ENCODE data around the gene OPA1.

The OPA1 gene

DNA sequence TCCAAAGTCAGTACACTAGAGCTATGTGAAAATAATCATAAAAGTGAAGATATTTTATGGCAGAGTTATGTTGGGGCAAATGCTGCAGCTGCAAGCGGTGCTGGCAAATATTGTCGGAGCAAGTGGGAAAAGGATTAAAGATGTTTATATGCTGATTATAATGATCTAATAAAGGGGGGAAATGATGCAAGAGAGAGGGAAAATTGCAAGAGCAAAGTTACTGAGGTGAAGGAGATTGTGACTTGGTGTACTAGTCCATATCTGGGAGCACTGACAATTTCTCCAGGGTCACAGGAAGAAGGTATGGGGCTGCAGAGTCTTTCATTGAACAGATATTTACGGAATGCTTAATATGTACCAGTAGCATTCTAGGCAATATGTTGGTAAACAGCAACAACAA, 45.8 kb downstream of the OPA1 start:
- TF ChIP-seq, protein P1, sequence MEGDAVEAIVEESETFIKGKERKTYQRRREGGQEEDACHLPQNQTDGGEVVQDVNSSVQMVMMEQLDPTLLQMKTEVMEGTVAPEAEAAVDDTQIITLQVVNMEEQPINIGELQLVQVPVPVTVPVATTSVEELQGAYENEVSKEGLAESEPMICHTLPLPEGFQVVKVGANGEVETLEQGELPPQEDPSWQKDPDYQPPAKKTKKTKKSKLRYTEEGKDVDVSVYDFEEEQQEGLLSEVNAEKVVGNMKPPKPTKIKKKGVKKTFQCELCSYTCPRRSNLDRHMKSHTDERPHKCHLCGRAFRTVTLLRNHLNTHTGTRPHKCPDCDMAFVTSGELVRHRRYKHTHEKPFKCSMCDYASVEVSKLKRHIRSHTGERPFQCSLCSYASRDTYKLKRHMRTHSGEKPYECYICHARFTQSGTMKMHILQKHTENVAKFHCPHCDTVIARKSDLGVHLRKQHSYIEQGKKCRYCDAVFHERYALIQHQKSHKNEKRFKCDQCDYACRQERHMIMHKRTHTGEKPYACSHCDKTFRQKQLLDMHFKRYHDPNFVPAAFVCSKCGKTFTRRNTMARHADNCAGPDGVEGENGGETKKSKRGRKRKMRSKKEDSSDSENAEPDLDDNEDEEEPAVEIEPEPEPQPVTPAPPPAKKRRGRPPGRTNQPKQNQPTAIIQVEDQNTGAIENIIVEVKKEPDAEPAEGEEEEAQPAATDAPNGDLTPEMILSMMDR (IDR thresholded peaks at IDR 0.05; ENCODE audit: borderline replicate concordance, control extremely low read depth, extremely low read depth, insufficient read depth, missing control alignments) = no peak
- in situ Hi-C loops (cut with MboI; ENCODE audit: low sequenced_read_pairs, unreplicated experiment) = no loop called here
- DNase-seq (ENCODE audit: low spot score) = no peak

DNA sequence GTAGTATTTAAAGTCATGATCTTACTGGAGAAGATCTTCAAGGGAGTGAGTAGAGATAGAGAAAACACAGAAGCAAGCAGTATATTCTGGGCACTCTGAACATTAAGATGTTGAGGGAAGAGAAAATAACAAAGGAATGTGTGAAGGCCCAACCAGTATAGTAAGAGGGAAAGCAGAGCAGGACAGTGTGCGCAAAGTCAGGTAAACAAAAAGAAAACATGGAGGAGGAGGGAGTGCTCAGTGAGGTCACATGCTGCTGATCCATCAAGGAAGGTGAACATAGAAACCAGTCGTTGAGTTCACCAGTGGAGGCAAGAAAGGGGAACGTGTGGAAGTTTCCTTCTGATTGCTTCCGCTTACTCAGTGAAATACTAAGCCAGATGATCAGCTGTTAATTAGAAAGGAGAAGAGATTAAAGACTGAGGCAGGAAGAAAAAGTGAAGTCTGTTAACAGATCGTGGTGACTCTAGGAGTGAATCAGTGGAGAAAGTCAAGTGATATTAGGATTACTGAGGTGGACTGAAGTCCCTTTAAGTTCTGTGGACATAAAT, 47.2 kb downstream of the OPA1 start:
- TF ChIP-seq, protein P1 (IDR thresholded peaks at IDR 0.05; ENCODE audit: borderline replicate concordance, control extremely low read depth, extremely low read depth, insufficient read depth, missing control alignments) = no peak
- in situ Hi-C loops (cut with MboI; ENCODE audit: low sequenced_read_pairs, unreplicated experiment) = no loop called here
- DNase-seq (ENCODE audit: low spot score) = no peak

DNA sequence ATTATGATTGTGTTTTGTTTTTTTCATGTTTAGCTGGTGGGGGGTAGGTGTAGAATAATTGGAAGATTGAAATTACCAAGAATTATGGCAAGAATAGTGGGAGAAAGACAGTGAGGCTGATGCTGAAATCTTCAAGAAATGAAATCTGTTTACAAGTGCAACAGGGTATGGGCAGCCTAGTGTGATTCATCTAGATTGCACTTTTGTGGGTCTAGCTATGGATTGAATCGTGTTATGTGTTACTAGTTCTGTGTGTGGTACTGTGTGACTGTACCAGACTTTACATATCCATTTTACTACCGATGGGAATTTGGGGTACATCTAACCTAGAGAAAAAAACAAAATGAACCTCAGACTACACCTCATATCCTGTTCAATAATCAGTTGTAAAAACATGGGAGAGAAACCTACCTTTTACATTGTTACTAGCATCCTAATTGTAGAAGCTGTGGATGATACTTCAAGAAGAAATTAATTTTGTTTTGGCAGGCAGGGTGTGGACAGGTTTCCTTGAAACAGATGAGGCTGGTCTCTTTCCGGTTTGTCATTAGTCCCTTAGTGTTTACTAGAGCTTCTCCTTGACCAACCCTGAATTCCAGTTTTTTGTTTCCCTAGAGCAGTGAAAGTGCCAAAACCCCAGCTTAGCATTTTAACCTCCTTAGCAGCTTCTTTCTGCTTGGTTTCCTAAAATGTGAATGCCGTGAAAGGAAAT, 47.9 kb downstream of the OPA1 start:
- in situ Hi-C loops (cut with MboI; ENCODE audit: low sequenced_read_pairs, unreplicated experiment) = no loop called here
- TF ChIP-seq, protein P1 (IDR thresholded peaks at IDR 0.05; ENCODE audit: borderline replicate concordance, control extremely low read depth, extremely low read depth, insufficient read depth, missing control alignments) = no peak
- no peak for DNase-seq (ENCODE audit: low spot score)

DNA sequence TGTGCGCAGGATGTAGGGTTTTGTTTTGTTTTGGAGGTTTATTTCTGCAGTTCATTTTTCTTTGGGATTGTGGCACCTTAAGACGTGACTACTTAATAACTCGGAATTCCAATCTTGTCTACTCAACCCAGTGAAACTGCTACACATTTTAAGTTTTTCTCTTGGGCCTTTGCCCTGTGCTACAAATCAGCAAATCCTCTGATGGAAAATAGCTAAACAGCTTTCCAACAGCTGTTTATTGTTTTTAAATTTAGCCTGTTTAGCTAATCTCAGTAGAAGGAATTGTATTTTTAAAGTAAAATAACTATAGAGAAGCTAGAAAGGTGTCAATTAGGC, 48.4 kb downstream of the OPA1 start:
- TF ChIP-seq, protein P1 (IDR thresholded peaks at IDR 0.05; ENCODE audit: borderline replicate concordance, control extremely low read depth, extremely low read depth, insufficient read depth, missing control alignments) = no peak

DNA sequence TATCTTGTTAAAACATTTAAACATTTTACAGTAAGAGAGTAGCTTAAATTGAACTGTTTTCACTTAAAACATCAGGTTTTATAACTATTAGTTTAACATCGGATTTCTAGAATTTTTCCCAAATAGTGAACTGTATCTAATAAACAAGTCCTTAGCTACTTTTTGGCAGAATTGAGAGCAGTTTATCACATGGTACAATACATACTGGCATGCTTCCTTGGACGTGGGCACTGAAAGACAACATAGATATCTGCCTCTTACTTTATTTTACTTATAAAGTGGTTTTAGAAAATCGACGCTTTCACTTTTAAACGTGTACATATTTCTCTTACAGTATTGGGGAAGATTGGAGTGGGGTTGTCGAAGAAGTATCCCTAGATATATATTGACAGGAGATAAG, 52.8 kb downstream of the OPA1 start:
- TF ChIP-seq, protein P1 (IDR thresholded peaks at IDR 0.05; ENCODE audit: borderline replicate concordance, control extremely low read depth, extremely low read depth, insufficient read depth, missing control alignments) = no peak
- in situ Hi-C loops (cut with MboI; ENCODE audit: low sequenced_read_pairs, unreplicated experiment) = no loop called here
- no peak for DNase-seq (ENCODE audit: low spot score)

More for the DNA sequence above, 48.4 kb downstream of the OPA1 start:
- in situ Hi-C loops (cut with MboI; ENCODE audit: low sequenced_read_pairs, unreplicated experiment) = no loop called here
- DNase-seq (ENCODE audit: low spot score) = no peak

DNA sequence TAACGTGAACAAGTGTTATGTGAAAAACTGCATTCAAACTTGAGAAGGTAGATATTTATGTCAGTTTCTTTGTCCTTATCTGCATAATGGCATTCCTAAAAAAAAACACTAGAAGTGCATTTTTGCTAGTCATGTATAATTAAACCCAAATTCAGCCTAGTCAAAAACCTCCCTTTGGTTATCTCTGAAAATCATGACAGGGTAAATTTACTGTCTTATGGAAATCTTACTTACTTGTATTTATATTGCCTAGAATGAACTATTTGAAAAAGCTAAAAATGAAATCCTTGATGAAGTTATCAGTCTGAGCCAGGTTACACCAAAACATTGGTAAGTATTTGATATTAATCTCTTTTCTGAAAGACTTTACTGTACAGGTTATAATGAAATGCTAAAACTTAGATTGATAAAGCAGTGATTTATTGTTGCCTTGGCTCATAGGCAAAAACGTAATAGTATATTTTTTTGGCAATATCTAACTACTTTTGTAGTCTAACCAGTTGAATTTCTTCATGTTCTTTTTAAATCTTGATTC, 55.6 kb downstream of the OPA1 start:
- in situ Hi-C loops (cut with MboI; ENCODE audit: low sequenced_read_pairs, unreplicated experiment) = no loop called here
- TF ChIP-seq, protein P1 (IDR thresholded peaks at IDR 0.05; ENCODE audit: borderline replicate concordance, control extremely low read depth, extremely low read depth, insufficient read depth, missing control alignments) = no peak

More for the DNA sequence above, 55.6 kb downstream of the OPA1 start:
- DNase-seq (ENCODE audit: low spot score) = no peak
